ENCODE data around the gene EFCAB10. TPM values are rescaled to one million over a fixed set of nuclear protein-coding genes. Genes with fewer than 3 reads are reported as not detected.
A peak's percentile ranks its signal among the peaks of the same experiment; 100 is the strongest.

Gene EFCAB10
- total and polyA plus RNA-seq, 2 donors from 2014 or later: 0.91 TPM; not detected in 1

- Histone ChIP-seq H3K36me3 (ENCODE audit: control insufficient read depth in 2 of 3, insufficient read depth in 3 of 3, low read length in 3 of 3) (no peaks in the 10 kb centered on the region), H3K27ac (ENCODE audit: low read depth in 2 of 2, low read length in 2 of 2) (no peak overlapping the region), H3K27me3 (ENCODE audit: control insufficient read depth, insufficient read depth, low read length) (no peaks in the 10 kb centered on the region), H3K4me1 (ENCODE audit: control insufficient read depth in 2 of 3, insufficient read depth in 2 of 3, low read depth in 1 of 3, low read length in 3 of 3) (peaks cover 0 to 4% (median 0%) of the 10 kb centered on the region in 3 donors), H3K9me3 (ENCODE audit: control insufficient read depth in 2 of 3, insufficient read depth in 1 of 3, low read length in 3 of 3) (no peaks in the 10 kb centered on the region), H3K4me3 (ENCODE audit: low read length in 3 of 3) (no peak overlapping the region), H3K9ac (ENCODE audit: low read length in 3 of 3) (no peak overlapping the region)
- intact Hi-C loops (cut with DNase I): no loop called here
- FAIRE-seq (no peak), DNase-seq (no peak)
- TF ChIP-seq, protein P1, sequence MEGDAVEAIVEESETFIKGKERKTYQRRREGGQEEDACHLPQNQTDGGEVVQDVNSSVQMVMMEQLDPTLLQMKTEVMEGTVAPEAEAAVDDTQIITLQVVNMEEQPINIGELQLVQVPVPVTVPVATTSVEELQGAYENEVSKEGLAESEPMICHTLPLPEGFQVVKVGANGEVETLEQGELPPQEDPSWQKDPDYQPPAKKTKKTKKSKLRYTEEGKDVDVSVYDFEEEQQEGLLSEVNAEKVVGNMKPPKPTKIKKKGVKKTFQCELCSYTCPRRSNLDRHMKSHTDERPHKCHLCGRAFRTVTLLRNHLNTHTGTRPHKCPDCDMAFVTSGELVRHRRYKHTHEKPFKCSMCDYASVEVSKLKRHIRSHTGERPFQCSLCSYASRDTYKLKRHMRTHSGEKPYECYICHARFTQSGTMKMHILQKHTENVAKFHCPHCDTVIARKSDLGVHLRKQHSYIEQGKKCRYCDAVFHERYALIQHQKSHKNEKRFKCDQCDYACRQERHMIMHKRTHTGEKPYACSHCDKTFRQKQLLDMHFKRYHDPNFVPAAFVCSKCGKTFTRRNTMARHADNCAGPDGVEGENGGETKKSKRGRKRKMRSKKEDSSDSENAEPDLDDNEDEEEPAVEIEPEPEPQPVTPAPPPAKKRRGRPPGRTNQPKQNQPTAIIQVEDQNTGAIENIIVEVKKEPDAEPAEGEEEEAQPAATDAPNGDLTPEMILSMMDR (IDR thresholded peaks at IDR 0.05; ENCODE audit: borderline replicate concordance, extremely low read depth, insufficient read depth): no peak
Measured at GRCh38 chr7:105578496-105578895, 2.8 kb downstream of the EFCAB10 start.

GRCh38 chr7:105577251-105577650 is 4.0 kb downstream of the EFCAB10 start:
- no peaks in the 10 kb centered on the region for H3K9me3 ChIP-seq (ENCODE audit: control insufficient read depth in 2 of 3, insufficient read depth in 1 of 3, low read length in 3 of 3)
- H3K9ac ChIP-seq (ENCODE audit: low read length in 3 of 3): no peak overlapping the region
- no peak for FAIRE-seq
- H3K27me3 ChIP-seq (ENCODE audit: control insufficient read depth, insufficient read depth, low read length): no peaks in the 10 kb centered on the region
- intact Hi-C loops (cut with DNase I): no loop called here
- no peaks in the 10 kb centered on the region for H3K36me3 ChIP-seq (ENCODE audit: control insufficient read depth in 2 of 3, insufficient read depth in 3 of 3, low read length in 3 of 3)
- no peak overlapping the region for H3K27ac ChIP-seq (ENCODE audit: low read depth in 2 of 2, low read length in 2 of 2)
- no peak overlapping the region for H3K4me3 ChIP-seq (ENCODE audit: low read length in 3 of 3)
- peak in 1 of 5 donors; percentile 14 for DNase-seq
- TF ChIP-seq, protein P1 (IDR thresholded peaks at IDR 0.05; ENCODE audit: borderline replicate concordance, extremely low read depth, insufficient read depth): no peak
- peaks cover 0 to 4% (median 0%) of the 10 kb centered on the region in 3 donors for H3K4me1 ChIP-seq (ENCODE audit: control insufficient read depth in 2 of 3, insufficient read depth in 2 of 3, low read depth in 1 of 3, low read length in 3 of 3)

DNA sequence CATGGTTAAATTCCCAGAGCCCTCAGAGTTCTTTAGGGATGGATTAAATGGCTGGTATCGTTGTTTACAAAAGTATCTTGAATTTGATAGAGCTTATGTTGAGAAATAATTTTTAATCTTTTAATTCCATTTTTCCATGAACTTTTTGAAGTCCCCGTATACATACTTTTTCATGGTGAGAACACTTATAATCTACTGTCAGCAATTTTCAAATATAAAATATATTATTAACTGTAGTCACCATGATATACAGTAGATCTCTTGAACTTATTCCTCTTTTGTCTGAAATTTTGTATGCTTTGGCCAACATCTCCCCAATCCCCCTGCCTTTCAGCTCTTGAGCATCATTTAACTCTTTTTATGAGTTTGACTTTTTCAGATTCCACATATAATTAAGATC is 9.4 kb downstream of the EFCAB10 start:
- Histone ChIP-seq H3K9ac (ENCODE audit: low read length in 3 of 3) (no peak overlapping the region), H3K27ac (ENCODE audit: low read depth in 2 of 2, low read length in 2 of 2) (no peak overlapping the region), H3K27me3 (ENCODE audit: control insufficient read depth, insufficient read depth, low read length) (no peaks in the 10 kb centered on the region), H3K4me1 (ENCODE audit: control insufficient read depth in 2 of 3, insufficient read depth in 2 of 3, low read depth in 1 of 3, low read length in 3 of 3) (no peaks in the 10 kb centered on the region), H3K4me3 (ENCODE audit: low read length in 3 of 3) (no peak overlapping the region), H3K9me3 (ENCODE audit: control insufficient read depth in 2 of 3, insufficient read depth in 1 of 3, low read length in 3 of 3) (no peaks in the 10 kb centered on the region), H3K36me3 (ENCODE audit: control insufficient read depth in 2 of 3, insufficient read depth in 3 of 3, low read length in 3 of 3) (peaks cover 0 to 7% (median 0%) of the 10 kb centered on the region in 3 donors)
- TF ChIP-seq, protein P1 (IDR thresholded peaks at IDR 0.05; ENCODE audit: borderline replicate concordance, extremely low read depth, insufficient read depth): no peak
- FAIRE-seq (no peak), DNase-seq (no peak)
- intact Hi-C loops (cut with DNase I): no loop called here

- Histone ChIP-seq H3K4me3 (ENCODE audit: low read length in 3 of 3) (no peak overlapping the region), H3K36me3 (ENCODE audit: control insufficient read depth in 2 of 3, insufficient read depth in 3 of 3, low read length in 3 of 3) (peaks cover 4 to 27% (median 4%) of the 10 kb centered on the region in 3 donors), H3K27ac (ENCODE audit: low read depth in 2 of 2, low read length in 2 of 2) (no peak overlapping the region), H3K9ac (ENCODE audit: low read length in 3 of 3) (no peak overlapping the region), H3K9me3 (ENCODE audit: control insufficient read depth in 2 of 3, insufficient read depth in 1 of 3, low read length in 3 of 3) (no peaks in the 10 kb centered on the region), H3K4me1 (ENCODE audit: control insufficient read depth in 2 of 3, insufficient read depth in 2 of 3, low read depth in 1 of 3, low read length in 3 of 3) (no peaks in the 10 kb centered on the region), H3K27me3 (ENCODE audit: control insufficient read depth, insufficient read depth, low read length) (no peaks in the 10 kb centered on the region)
- intact Hi-C loops (cut with DNase I): no loop called here
- no peak for DNase-seq
- FAIRE-seq: no peak
- TF ChIP-seq, protein P1 (IDR thresholded peaks at IDR 0.05; ENCODE audit: borderline replicate concordance, extremely low read depth, insufficient read depth): no peak
Measured at GRCh38 chr7:105567821-105568220, 13.5 kb downstream of the EFCAB10 start.

All from kidney (tissue), 14 donors.